ENCODE results near the gene TCEAL1. TPM values are rescaled to one million over a fixed set of nuclear protein-coding genes. Genes with fewer than 3 reads are reported as not detected.
A peak's percentile ranks its signal among the peaks of the same experiment; 100 is the strongest.
"Not testable (repeated sequence)": the region's sequence is repeated elsewhere in the genome, so short reads cannot be mapped to it uniquely, and the experiment has no call there.

TCEAL1 gene
- total RNA-seq, 1 experiment from 2014 or later = 27.4 TPM

GRCh38 chrX:103635436-103635835, 6.7 kb downstream of the TCEAL1 start:
- no peak for DNase-seq (ENCODE audit: low spot score)

- no peak for DNase-seq (ENCODE audit: low spot score)
Measured at GRCh38 chrX:103637604-103638338, 9.0 kb downstream of the TCEAL1 start.

GRCh38 chrX:103638479-103639346, 9.9 kb downstream of the TCEAL1 start:
- DNase-seq (ENCODE audit: low spot score) = not testable (repeated sequence)

DNA sequence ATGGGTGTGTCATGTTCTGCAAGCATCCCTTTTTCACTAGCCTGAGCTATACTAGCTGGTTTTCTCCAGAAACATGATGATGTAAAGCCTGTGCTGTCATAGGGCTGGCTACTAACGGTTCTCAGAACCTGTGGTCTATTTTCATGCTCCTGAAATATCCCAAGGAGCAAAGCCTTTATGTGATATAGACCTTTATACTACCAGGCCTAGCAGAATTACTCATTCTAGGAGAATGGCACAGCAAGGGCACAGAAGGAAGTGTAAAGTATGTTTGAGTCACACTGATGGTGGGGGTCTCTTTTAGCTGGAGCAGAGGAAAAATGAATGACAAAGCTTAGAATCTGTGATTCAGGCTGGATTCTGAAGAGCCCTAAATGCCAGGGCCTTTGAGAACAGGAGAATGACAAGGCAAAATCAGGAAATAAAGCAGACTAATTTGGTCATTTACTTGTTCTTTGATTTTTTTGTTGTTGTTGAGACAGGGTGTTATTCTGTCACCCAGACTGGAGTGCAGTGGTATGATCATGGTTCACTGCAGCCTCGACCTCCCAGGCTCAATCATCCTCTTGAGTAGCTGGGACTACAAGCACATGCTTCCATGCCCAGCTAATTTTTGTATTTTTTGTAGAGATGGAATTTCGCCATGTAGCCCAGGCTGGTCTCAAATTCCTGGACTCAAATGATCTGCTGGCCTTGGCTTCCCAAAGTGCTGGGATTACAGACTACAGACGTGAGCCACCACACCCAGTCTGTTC, 11.8 kb downstream of the TCEAL1 start:
- DNase-seq (ENCODE audit: low spot score) = no peak

DNA sequence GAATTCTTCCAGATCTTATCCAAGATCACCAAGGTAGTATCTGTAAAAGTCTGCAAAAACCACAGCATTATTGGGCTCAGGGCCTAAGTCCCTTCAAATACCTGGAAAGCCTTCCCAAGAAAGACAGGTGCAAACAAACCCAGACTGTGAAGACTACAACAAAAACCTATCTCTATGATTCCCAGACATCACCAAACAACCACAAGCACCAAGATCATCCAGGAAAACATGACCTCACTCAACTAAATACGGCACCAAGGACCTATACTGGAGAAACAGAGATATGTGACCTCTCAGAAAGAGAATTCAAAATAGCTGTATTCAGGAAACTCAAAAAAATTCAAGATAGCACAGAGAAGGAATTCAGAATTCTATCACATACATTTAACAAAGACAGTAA, 15.3 kb downstream of the TCEAL1 start:
- DNase-seq (ENCODE audit: low spot score) = no peak

DNA sequence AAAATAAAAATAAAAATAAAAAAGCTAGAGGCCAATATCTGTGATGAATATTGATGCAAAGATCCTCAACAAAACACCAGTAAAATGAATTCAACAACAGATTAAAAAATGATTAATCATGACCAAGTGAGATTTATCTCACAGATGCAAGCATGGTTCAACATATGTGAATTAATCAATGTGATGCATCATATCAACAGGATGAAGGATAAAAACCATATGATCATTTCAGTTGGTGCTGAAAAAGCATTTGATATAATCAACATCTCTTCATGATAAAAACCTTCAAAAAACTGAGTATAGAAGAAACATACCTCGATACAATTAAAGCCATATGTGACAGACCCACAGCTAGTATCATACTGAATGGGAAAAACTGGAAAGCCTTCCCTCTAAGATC, 18.9 kb downstream of the TCEAL1 start:
- no peak for DNase-seq (ENCODE audit: low spot score)

DNA sequence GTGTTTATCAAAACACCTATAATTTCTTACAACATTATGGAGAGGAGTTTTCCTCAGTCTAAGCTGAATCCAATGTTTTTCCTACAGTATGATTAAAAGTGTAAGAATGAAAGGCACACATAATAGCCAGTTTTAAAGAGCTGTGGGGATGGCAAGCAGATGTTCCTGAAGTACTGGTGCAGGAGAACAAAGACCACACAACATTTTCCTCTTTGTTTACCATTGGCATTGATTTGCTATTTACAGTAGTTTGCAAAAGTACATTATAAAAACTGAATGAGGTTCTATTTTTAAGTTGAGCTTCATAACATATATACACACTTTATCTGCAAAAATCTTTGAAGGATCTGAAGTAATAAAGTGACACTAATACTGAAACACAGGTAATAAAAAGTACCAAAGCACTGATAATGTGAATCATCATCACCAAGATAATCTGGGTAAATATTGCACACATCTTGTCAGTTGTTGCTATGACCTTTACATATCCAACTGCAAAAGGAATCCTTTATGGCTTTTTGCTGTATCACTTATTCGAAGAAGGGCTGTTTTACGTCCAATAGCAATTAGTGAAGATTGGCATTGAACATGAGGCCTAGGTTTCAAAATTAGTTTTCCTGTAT, 22.5 kb downstream of the TCEAL1 start:
- no peak for DNase-seq (ENCODE audit: low spot score)

DNA sequence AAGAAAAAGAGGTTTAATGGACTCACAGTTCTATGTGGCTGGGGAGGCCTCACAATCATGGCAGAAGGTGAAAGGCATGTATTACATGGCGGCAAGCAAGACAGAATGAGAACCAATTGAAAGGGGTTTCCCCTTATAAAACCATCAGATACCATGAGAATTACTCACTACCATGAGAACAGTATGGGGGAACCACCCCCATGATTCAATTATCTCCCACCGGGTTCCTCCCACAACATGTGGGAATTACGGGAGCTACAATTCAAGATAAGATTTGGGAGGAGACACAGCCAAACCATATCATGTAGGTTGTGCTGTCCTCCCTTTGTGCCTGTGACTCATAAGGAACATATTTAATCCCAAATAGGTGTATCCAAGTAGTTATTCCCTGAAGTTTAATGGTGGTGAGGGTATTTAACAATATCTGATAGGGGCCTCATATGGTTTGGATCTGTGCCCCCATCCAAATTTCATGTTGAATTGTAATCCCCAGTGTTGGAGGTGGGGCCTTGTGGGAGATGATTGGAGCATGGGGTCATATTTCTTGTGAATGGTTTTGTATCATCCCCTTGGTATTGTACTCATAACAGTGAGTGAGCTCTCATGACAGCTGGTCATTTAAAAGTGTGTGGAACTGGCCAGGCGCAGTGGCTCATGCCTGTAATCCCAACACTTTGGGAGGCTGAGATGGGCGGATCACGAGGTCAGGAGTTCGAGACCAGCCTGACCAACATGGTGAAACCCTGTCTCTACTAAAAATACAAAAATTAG, 26.6 kb downstream of the TCEAL1 start:
- DNase-seq (ENCODE audit: low spot score) = not testable (repeated sequence)

DNA sequence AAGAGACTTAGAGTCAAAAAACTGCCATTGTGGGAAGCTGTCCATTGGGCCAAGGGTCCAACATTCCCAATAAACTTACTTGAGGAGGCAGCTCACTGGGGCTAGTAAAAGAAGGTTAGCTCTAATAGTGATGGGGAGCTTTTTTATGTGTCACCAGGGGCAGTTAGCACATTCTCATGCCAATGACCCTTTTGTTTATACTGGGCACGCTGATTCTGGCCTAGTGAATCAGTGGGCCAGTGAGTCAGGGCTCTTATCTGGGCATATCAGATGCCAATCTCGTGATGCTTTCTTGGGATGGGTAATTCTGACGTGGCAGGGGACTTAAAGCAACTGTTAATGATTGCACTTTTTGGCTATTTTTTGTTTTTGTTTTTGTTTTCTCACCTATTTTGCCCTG, 27.8 kb downstream of the TCEAL1 start:
- peak; percentile 53 for DNase-seq (ENCODE audit: low spot score)

DNA sequence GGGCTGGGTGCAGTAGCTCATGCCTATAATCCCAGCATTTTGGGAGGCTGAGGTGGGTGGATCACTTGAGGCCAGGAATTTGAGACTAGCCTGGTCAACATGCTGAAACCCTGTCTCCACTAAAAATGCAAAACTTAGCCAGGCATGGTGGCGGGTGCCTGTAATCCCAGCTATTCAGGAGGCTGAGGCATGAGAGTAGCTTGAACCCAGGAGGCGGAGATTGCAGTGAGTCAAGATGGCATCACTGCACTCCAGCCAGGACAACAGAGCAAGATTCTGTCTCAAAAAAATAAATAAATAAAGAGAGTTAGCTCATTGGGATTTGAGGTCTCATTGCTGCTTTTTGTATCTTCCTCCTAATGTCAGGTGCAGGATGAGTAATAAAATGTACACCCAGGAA, 28.3 kb downstream of the TCEAL1 start:
- DNase-seq (ENCODE audit: low spot score) = not testable (repeated sequence)

- DNase-seq (ENCODE audit: low spot score) = no peak
Measured at GRCh38 chrX:103658681-103659433, 30.1 kb downstream of the TCEAL1 start.

GRCh38 chrX:103659460-103659859, 30.7 kb downstream of the TCEAL1 start:
- not testable (repeated sequence) for DNase-seq (ENCODE audit: low spot score)

- DNase-seq (ENCODE audit: low spot score) = no peak
Measured at GRCh38 chrX:103663981-103664762, 35.4 kb downstream of the TCEAL1 start.

- DNase-seq (ENCODE audit: low spot score) = no peak
Measured at GRCh38 chrX:103666202-103667107, 37.7 kb downstream of the TCEAL1 start.

- no peak for DNase-seq (ENCODE audit: low spot score)
Measured at GRCh38 chrX:103669745-103670144, 41.0 kb downstream of the TCEAL1 start.

DNA sequence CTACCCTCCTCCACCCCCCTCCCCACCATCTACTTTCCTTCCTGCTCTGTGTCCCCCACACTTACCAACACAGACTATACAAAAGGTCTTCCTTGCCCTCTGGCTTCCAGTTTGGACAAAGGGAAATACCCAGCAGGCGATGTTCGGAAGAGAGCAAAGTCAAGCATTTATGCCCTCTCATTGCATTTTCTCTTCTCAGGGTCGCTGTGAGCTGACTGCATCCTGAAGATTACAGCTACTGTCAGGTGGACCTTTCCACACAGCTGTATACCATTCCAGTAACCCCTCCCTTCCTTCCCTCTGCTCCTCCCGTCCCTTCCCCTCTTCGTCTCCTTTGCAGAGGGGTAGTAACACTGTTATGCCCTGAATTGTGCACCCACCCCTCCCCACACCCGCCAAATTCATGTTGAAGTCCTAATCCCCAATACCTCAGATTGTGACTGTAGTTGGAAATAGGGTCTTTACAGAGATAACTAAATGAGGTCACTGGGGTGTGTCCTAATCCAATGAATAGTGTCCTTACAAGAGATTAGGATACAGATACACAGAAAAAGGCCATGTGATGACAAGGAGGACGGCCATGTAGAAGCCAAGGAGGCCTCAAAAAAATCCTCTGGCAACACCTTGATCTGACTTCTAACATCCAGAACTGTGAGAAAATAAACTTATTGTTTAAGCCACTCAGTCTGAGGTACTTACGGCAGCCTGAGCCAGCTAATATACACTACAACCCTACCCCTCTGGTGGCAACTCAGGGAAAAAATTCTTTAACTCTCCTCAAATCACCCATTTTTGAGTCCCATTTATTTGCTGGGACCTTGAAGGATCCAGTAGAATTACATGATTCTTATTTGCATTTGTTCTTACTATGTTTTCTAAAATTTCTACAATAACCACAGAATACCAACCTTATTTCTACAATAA, 46.0 kb downstream of the TCEAL1 start:
- DNase-seq (ENCODE audit: low spot score) = no peak
